AG04449 (cell line): Measurements from ENCODE around the gene MIS18BP1.
"Not testable (repeated sequence)": the region's sequence is repeated elsewhere in the genome, so short reads cannot be mapped to it uniquely, and the experiment has no call there.

Source experiments
- CTCF ChIA-PET: fragments of 350-600 bp; formaldehyde crosslinking; extraction: SDS; loops from one replicate; lab custom pipeline; 2021; ENCODE audit warnings: antibody characterized with exemption; lab: Yijun Ruan, JAX
- POLR2A ChIA-PET: fragments of 400-600, 350-600 bp; formaldehyde crosslinking; extraction: SDS; loops from one replicate; lab custom pipeline; 2020; ENCODE audit warnings: antibody characterized with exemption, inconsistent platforms; lab: Yijun Ruan, JAX
- DNase-seq: peaks from one replicate; pipeline ENCODE4 v3.0.0-alpha.2; 2010; ENCODE audit warnings: low read depth, low spot score
- H3K4me3 ChIP-seq: 2 replicates; pipeline ENCODE4 v1.5.1; 2011; ENCODE audit warnings: low read depth, mild to moderate bottlenecking, control low read depth, low read length
- TF ChIP-seq, protein P1 (sequence below): IDR thresholded peaks from one replicate; pipeline ENCODE4 v1.5.1; 2011; ENCODE audit warnings: mild to moderate bottlenecking, moderate library complexity, low read length, control low read depth, inconsistent platforms; ENCODE audit not compliant: insufficient read depth; ENCODE audit errors: missing control alignments

The MIS18BP1 gene

DNA sequence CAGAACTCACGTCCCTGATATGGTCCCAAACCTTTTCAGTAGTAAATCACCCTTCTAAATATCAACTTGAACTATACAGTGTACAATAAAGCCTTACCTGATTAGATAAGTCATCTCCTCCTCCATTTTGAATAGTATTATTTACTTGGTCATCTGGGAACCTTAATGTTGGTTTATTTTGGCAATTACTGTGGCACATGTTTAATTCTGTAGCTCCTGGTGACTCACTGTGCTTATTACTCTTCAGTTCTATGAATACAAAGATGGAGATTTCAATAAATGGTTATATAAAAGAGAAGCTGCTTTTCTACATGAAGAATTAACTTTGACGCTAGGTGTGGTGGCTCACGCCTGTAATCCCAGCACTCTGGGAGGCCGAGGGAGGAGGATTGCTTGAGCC is 25.4 kb downstream of the MIS18BP1 start:
- DNase-seq = no peak
- TF ChIP-seq, protein P1, sequence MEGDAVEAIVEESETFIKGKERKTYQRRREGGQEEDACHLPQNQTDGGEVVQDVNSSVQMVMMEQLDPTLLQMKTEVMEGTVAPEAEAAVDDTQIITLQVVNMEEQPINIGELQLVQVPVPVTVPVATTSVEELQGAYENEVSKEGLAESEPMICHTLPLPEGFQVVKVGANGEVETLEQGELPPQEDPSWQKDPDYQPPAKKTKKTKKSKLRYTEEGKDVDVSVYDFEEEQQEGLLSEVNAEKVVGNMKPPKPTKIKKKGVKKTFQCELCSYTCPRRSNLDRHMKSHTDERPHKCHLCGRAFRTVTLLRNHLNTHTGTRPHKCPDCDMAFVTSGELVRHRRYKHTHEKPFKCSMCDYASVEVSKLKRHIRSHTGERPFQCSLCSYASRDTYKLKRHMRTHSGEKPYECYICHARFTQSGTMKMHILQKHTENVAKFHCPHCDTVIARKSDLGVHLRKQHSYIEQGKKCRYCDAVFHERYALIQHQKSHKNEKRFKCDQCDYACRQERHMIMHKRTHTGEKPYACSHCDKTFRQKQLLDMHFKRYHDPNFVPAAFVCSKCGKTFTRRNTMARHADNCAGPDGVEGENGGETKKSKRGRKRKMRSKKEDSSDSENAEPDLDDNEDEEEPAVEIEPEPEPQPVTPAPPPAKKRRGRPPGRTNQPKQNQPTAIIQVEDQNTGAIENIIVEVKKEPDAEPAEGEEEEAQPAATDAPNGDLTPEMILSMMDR = no peak
- no peak overlapping the region for H3K4me3 ChIP-seq
- ChIA-PET POLR2A (no interaction called here), CTCF (interaction anchor here (1.1 to 1.4 kb wide), 2 partner anchors 25 to 314 kb away, joined by 3 to 5 read pairs; no protein-coding TSS in a partner anchor)

DNA sequence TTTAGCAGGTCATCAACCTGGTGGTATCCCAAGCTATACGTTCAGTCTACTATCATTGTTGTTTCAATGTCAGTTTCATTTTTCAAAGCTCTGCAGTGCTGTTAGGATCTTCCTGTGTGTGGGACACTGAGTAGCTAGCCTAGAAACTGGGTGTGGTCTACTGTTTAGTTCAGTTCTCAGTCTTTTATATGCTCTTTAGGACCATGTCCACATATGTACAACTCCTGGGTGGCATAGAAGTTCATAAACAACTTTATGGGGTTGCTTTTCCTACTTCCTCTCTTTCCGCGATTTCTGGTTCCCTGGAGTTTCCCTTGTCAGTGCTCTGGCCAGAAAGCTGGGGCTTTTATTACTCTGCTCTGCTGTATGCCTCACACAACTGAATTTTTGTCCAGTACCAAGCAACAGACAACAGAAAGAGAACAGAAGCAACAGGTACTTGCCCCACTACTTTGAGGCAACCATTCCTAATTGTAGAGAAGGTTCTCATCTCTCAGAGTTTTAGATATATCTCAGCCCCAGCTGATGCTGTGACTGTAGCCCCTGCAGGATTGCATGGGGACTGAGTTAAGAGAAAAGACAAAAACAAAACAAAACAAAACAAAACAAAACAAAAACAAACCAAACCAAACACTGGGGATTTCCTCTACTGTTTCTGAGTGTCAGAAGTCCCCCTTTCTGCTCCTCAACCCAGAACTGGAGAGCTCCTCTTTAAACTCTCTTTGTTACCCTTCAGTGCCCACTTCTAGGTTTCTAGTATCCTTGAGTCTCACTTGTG is 30.3 kb downstream of the MIS18BP1 start:
- DNase-seq = no peak
- TF ChIP-seq, protein P1 = no peak
- POLR2A ChIA-PET = no interaction called here
- CTCF ChIA-PET = interaction anchor here (0.7 kb wide), 1 partner anchor 35 kb away, joined by 3 read pairs; no protein-coding TSS in a partner anchor
- no peak overlapping the region for H3K4me3 ChIP-seq

DNA sequence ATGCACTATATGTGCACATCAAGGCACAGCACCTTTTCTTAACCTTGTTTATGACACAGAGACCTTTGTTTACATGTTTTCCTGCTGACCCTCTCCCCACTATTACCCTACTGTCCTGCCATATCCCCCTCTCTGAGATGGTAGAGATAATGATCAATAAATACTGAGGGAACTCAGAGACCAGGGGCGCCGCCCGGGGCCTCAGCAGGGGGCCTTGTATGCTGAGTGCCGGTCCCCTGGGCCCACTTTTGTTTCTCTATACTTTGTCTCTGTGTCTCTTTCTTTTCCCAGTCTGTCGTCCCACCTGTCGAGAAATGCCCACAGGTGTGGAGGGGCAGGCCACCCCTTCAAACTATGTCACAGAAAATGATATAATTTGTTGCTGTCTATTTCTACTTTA is 38.7 kb downstream of the MIS18BP1 start:
- CTCF ChIA-PET, H3K4me3 ChIP-seq, POLR2A ChIA-PET, DNase-seq: not testable (repeated sequence)

DNA sequence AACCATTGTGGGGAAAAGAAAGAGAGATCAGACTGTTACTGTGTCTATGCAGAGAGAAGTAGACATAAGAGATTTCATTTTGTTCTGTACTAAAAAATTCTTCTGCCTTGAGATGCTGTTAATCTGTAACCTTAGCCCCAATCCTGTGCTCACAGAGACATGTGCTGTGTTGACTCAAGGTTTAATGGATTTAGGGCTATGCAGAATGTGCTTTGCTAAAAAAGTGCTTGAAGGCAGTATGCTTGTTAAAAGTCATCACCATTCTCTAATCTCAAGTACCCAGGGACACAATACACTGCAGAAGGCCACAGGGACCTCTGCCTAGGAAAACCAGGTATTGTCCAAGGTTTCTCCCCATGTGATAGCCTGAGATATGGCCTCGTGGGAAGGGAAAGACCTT is 39.3 kb downstream of the MIS18BP1 start:
- H3K4me3 ChIP-seq, POLR2A ChIA-PET, CTCF ChIA-PET, DNase-seq: not testable (repeated sequence)

DNA sequence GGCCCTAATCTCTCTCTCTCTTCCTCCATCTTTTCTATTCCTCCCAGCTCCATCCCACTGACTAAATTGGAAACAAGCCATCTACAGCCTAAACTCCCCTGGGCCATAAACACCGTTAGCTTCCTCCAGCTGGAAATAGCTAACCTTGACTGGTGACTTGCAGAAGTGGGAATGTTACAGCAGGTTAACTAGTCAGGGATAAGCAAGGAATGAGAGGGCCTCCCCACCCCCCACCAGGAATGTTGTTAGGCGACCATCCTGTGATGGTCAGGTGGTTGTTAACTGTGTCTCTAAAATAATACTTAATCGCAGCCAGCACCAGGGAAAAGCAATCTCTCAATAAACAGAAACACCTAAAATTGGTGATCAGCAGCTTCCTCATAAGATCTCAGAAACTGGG is 40.8 kb downstream of the MIS18BP1 start:
- TF ChIP-seq, protein P1 = no peak
- ChIA-PET CTCF (interaction anchor here (1.5 kb wide), 1 partner anchor 19 kb away, joined by 3 read pairs; no protein-coding TSS in a partner anchor), POLR2A (interaction anchor here (0.6 kb wide), 1 partner anchor 186 kb away, joined by 3 read pairs; no protein-coding TSS in a partner anchor)
- H3K4me3 ChIP-seq = no peak overlapping the region
- DNase-seq = no peak

DNA sequence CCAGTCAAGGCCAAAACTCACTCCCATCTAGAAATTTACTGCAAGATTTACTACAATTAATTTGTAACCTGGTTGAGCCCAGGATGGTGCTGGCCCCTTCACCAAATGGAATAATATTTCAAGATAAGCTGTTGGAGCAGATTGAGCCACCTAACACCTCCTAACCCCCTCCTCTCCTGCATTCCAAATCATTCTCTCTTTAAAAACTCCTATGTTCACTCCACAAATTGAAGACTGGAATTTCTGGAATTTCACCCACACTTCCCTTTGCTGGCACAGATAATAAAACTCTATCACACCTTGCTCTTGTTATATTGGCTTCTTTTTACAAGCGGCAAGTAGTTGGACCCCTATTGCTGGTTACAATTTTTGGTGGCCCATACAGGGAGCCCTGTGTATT is 41.7 kb downstream of the MIS18BP1 start:
- no peak overlapping the region for H3K4me3 ChIP-seq
- no peak for DNase-seq
- POLR2A ChIA-PET = no interaction called here
- TF ChIP-seq, protein P1 = no peak
- CTCF ChIA-PET = interaction anchor here (1.5 kb wide), 1 partner anchor 20 kb away, joined by 3 read pairs; no protein-coding TSS in a partner anchor

DNA sequence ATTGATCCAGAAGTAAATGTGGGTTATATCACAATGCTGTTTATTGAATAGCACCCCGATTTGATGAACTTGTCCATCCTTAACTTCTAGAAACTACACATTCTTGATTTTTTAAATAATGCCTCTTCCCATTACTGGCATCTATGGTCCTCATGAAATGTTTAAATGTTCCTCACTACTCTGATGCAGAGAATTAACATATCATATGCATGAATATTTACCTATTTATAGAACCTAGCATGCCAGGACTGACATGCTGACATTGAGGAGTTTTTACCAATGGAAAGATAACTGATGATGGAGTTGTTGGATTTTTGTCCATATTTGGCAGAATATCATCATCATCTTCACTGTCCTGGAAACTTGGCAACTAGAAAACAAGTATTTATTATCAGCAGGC is 42.8 kb downstream of the MIS18BP1 start:
- TF ChIP-seq, protein P1 = no peak
- H3K4me3 ChIP-seq = no peak overlapping the region
- DNase-seq = no peak
- ChIA-PET POLR2A (no interaction called here), CTCF (no interaction called here)
